Measurements from ENCODE around the gene FBXW9.
"Not testable (repeated sequence)": the region's sequence is repeated elsewhere in the genome, so short reads cannot be mapped to it uniquely, and the experiment has no call there.

FBXW9 gene

GRCh38 chr19:12696366-12697335, at the start of gene FBXW9:
TSS of gene FBXW9 (minus strand) at chr19:12696631. CDS start at chr19:12696581, 50 bp downstream.
- peak; percentile 95 for DNase-seq (ENCODE audit: low read depth, low spot score)

- no peak for DNase-seq (ENCODE audit: low read depth, low spot score)
Measured at GRCh38 chr19:12745166-12745897, 48.9 kb upstream of the FBXW9 start.

- DNase-seq (ENCODE audit: low read depth, low spot score), result no peak
Measured at GRCh38 chr19:12737835-12738351, 41.5 kb upstream of the FBXW9 start.

GRCh38 chr19:12736995-12737834, 40.8 kb upstream of the FBXW9 start, which contains the start of gene GET3:
TSS of gene GET3 (plus strand) at chr19:12737497. CDS start at chr19:12737506, 9 bp downstream.
- DNase-seq (ENCODE audit: low read depth, low spot score), result peak; percentile 56

GRCh38 chr19:12733369-12734214, 37.2 kb upstream of the FBXW9 start:
- DNase-seq (ENCODE audit: low read depth, low spot score), result no peak

- DNase-seq (ENCODE audit: low read depth, low spot score), result no peak
Measured at GRCh38 chr19:12731337-12731736, 34.9 kb upstream of the FBXW9 start.

- DNase-seq (ENCODE audit: low read depth, low spot score), result no peak
Measured at GRCh38 chr19:12730064-12730463, 33.6 kb upstream of the FBXW9 start.

- no peak for DNase-seq (ENCODE audit: low read depth, low spot score)
Measured at GRCh38 chr19:12727745-12728433, 31.5 kb upstream of the FBXW9 start.

GRCh38 chr19:12726988-12727316, 30.5 kb upstream of the FBXW9 start:
- DNase-seq (ENCODE audit: low read depth, low spot score), result no peak

- not testable (repeated sequence) for DNase-seq (ENCODE audit: low read depth, low spot score)
Measured at GRCh38 chr19:12725612-12726011, 29.2 kb upstream of the FBXW9 start.

- DNase-seq (ENCODE audit: low read depth, low spot score), result peak; percentile 51
Measured at GRCh38 chr19:12723641-12724426, 27.4 kb upstream of the FBXW9 start, which contains the start of gene TNPO2. TSS of gene TNPO2 (minus strand) at chr19:12723932. CDS start at chr19:12720977, 2,955 bp downstream.

- DNase-seq (ENCODE audit: low read depth, low spot score), result no peak
Measured at GRCh38 chr19:12723381-12723640, 26.9 kb upstream of the FBXW9 start.

GRCh38 chr19:12722566-12723380, 26.3 kb upstream of the FBXW9 start:
- peak; percentile 79 for DNase-seq (ENCODE audit: low read depth, low spot score)

- DNase-seq (ENCODE audit: low read depth, low spot score), result no peak
Measured at GRCh38 chr19:12721656-12722565, 25.5 kb upstream of the FBXW9 start.

GRCh38 chr19:12720851-12721655, 24.6 kb upstream of the FBXW9 start:
- no peak for DNase-seq (ENCODE audit: low read depth, low spot score)

GRCh38 chr19:12720296-12720695, 23.9 kb upstream of the FBXW9 start:
- DNase-seq (ENCODE audit: low read depth, low spot score), result no peak
